HG02884 (cell line): ENCODE data around the gene RPP25L.

Source experiments
- ATAC-seq: cut with Tn5 transposase; IDR thresholded peaks from one replicate; pipeline ENCODE4 v1.9.1; 2021; ENCODE audit warnings: mild to moderate bottlenecking, moderate library complexity; ENCODE audit not compliant: unreplicated experiment

RPP25L gene

DNA sequence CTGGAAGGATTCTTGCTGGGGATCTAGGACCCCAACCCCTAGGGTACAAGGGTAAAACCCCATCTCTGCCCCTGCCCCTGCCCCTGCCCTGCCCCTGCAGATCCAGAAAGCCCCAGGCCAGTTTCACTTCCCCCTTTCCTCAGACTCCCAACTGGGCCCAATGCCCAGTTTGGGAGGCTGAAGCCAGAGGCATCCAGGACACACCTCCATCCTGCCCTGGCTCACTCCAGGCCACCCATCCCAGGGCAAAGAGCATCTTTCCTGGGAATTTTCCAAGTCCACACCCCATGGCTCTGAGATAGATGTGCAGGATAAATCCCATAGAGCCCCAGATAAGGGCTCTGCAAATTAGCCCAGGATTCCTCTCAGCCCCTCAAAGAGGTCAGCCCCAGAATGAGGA lies 39.8 kb downstream of the RPP25L start:
- no peak for ATAC-seq

DNA sequence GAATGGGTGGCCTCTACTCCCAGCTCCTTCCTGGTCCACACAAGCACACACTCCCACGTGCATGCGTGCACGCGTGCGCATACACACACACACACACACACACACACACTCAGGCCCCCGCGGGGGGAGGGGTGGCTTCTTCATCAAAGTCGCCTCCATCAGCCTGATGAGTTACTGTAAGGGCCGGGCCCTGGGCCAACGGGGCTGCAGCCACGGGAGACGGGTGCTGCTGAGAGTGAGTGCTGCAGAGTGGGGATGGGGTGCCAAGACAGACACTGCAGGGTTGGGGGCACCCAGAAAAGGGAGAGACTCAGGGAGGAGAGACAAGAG lies 40.5 kb downstream of the RPP25L start:
- ATAC-seq: no peak

DNA sequence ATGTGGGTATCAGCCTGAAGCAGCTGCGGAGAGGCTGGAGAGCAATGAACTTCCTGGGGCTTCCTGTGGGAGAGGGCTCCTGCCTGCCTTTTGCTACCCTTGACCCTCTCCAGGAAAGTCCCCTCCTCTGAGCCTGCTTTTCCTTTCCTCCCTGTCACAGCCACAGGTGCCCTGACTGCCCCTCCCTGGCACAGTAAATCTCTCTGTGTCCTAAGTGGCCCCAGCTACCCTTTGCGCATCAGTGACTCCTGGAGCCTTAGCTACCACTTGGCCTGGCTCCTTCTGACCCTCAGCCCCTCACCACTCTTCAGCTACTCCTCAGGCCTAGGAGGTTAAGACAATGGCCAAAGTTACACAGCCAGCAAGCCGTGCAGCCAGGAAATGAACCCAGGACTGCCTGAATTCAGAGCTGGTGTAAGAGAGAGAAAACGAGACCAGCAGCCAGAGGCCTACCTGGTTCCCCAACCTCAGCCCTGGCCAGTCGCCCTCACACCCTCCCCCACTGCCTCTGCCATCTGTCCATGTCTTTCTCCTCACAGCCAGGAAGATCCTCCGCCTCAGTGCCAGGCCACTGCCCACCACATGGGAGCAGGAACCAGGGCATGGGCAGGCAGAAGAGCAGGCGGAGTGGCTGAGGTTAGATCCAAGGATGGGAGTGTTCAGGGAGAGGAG lies 41.0 kb downstream of the RPP25L start:
- no peak for ATAC-seq

DNA sequence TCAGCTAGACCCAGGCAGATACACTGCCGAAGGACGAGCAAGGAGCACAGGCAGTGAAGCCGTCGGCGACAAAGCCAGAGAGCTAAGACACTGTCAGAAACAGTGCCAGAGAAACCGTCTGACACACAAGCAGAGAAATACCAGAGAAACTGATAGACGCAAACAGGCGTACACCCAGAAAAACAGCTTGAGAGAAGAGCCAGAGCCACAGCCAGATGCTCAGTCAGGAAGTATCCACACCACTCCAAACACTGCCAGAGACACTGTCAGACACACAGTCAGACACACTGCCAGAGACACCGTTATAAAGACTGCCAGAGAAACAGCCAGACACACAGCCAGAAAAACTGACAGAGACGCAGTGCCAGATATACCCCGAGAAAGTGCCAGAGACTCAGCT lies 41.5 kb downstream of the RPP25L start:
- ATAC-seq: no peak

DNA sequence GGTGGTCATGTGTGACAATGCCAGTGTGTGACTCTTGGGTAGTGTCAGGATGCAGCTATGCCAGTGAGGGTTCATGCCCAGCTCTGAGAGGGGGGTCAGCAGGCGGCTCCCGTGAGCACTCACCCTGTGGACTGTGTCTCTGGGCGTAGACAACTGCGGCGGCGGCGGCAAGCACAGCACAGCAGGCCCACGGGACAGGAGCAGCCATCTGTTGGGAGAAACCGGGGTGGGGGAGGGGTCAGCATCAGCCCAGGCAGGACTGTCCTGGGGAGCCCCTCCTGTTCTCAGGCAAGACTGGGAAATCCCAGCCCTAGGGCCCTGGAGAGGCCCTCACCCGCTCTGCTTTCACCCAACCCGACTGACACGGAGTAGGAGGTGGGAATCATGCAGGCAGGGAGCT lies 43.1 kb downstream of the RPP25L start:
- no peak for ATAC-seq

DNA sequence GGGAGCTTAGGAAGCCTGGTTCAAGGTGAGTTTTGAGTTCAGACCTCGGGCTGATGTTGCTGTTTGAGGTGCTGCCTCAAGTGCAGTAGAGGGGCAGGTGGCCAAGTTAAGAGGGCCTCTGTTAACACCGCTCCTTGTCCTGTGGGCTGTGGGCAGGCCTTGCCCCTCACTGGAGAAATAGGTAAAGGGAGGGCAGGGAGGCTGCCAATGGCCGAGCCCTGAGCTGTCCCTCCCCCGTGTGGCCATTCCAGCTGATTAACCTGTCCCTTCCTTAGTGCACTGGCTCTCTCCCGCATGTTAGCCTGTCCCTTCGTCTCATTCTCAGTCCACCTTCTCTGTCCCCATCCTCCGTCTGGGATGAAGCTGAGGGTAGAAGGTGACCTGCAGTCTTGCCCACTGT lies 43.8 kb downstream of the RPP25L start:
- no peak for ATAC-seq

DNA sequence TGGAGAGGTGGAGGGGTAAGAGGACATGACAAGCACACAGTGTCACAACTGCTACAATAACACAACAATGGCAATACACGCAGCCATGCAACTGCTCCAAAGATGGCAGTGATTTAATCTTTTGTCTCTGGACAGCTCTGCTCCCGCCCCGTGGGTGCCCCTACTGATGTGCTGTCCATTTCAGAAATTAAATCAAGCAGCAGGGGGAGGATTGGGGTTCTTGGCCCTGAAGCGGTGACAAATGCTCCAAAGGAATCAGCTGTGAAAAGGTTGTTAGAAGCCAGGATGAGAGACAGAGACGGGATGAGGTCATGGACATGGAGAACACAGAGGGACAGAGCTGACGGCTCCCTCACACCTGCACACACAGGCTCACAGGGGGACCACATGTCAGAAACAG lies 44.9 kb downstream of the RPP25L start:
- no peak for ATAC-seq

DNA sequence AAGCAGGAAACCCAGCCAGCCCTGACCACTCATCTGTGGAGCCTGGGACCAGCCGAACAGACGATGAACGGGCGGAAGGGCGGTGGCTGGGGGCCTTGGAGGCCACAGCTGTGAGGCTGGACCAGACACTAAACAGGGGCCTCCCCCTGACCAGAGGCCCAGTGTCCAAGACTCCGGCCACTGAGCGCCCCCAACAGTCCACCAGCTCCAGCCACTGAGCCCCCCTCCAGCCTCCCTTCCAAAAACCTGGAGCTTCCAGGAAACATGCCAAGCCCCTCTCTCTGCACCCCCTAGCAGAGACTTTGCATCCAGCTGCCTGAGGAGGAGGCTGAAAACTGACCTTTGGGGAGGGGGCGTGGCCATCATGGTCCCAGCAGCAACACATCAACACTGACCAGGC lies 45.6 kb downstream of the RPP25L start:
- no peak for ATAC-seq

DNA sequence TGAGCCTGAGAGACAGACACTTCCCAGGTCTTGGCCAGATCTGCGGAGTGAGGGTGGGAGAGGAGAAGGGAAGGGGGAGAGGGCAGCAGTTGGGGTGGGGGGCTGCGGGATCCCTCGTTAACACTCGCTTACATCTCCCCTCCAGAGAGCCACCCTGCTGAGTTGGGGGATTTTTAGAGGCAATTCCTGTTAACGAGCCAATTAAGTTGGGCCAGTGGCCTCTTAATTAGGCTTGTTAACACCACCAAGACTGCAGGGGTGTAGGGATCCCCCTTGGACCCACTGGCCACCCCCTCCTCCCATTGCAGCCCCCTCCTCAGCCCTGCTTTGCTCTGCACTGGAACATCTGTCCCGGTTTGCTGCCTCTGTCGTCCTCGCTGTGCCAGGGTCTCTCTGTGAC lies 46.0 kb downstream of the RPP25L start:
- ATAC-seq: no peak

DNA sequence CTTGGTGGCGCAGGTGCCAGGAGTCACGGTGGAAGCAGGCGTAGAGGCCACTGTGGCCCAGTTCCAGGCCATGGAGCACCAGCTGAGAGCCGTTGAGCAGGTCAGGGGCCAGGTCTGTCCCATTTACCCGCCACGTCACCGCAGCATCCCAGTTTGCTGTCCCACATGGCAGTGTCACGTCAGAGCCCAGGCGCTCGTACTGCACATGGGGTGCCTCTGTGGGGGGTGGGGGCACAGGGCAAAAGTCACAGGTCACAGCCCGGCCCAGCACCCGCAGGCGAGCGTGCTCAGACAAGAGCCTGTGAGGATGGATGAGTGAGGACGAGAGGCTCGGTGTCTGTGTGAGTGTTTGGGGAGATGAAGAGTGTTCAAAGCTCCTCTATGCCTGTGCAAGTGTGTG lies 47.3 kb downstream of the RPP25L start:
- ATAC-seq: no peak

DNA sequence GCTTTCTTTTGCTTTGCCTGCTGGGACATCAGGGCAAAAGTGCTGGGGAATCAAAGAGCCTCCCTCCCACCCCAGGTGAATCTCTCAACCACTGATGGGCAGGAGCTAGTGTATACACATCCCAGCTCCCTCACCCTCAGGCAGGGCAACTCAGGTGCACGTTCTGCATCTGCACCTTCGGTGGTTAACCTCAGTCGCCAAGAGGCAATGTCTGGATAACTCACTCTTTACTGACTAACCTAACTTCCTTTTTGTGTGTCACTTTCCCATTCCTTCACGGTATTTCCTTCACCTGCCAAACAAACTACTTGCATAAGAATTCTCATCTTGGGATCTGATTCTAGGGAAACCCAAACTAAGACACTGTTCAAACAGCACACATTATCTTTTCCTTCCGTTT lies 48.6 kb downstream of the RPP25L start:
- ATAC-seq: no peak

DNA sequence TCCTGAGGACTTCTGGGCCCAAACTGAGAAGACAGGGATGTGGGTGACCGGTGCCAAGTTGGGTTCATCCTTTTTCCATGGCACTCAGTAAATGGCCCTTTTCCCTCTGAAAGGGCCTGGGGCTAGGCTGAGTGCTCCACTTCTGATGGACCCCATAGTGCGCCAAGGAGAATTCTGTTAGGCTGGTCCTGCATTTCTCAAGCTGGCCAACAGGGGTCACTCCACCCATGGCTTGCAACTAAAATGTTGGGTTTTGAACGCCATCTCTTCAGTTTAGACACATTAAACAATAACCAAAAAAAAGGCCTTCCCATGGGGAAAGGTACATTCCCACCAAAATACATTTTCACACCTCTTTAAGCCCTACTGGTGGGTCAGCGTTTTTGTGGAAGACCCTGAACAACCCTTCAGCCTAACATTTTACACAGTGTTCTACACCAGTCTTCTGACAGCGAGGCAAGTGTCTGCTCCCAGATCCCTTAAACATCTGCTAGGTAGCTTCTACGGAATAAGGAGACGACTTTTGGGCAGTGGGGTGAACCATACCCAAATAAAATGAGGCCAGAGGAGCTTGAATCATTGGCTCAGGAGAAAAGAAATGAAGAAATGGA lies 49.7 kb downstream of the RPP25L start:
- no peak for ATAC-seq

DNA sequence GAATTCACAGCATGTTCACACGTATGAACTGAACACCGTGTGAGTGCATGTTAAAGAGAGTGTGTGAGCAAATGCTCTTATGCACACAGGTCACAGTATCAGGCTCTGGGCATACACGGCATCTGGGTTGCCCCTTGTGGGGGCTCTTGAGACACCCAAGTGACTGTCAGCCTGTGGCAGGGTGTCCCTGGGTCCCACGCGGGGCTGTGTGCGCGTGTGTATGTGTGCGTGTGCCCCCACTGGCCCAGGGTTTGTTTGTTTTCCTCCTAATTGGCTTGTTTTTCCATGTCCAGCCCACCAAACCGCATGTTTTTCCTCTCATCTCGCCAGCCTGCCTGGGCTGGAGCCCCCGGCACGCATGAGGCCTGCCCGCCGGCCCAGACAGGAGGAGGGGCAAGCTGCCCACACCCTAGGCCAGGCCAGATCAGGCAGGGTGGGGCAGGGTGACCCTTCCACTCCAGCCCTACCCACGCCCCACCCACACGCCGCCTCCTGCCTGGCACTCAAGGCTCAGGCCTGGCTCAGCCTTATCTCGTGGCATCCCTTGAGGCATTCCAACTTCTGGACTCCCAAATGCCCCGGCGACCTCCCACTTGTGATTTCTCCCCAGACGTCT lies 51.2 kb downstream of the RPP25L start:
- ATAC-seq: no peak
